GM12892 (cell line): ENCODE data around the gene PEX10.

Experiments
- POLR2A ChIP-seq: IDR thresholded peaks from 2 replicates; pipeline ENCODE4 v1.6.1; 2011; ENCODE audit warnings: low read depth, low read length, control low read depth
- POLR2AphosphoS5 ChIP-seq: IDR thresholded peaks from 2 replicates; pipeline ENCODE4 v1.6.1; 2011; ENCODE audit warnings: low read depth, low read length, control low read depth
- TAF1 ChIP-seq: IDR thresholded peaks from 2 replicates; pipeline ENCODE4 v1.6.1; 2011; ENCODE audit warnings: low read depth, mild to moderate bottlenecking, control low read depth, low read length, borderline replicate concordance

GRCh38 chr1:2438641-2439040 is 26.3 kb upstream of the PEX10 start:
- TF ChIP-seq POLR2A (no peak), TAF1 (no peak), POLR2AphosphoS5 (no peak)
